SW 1271 (cell line): ENCODE measurements around the gene RAC2.

Experiments
- DNase-seq, 2 experiments: peaks; one replicate each; lab custom pipeline; 2025; lab: John Stamatoyannopoulos, UW

The RAC2 gene

DNA sequence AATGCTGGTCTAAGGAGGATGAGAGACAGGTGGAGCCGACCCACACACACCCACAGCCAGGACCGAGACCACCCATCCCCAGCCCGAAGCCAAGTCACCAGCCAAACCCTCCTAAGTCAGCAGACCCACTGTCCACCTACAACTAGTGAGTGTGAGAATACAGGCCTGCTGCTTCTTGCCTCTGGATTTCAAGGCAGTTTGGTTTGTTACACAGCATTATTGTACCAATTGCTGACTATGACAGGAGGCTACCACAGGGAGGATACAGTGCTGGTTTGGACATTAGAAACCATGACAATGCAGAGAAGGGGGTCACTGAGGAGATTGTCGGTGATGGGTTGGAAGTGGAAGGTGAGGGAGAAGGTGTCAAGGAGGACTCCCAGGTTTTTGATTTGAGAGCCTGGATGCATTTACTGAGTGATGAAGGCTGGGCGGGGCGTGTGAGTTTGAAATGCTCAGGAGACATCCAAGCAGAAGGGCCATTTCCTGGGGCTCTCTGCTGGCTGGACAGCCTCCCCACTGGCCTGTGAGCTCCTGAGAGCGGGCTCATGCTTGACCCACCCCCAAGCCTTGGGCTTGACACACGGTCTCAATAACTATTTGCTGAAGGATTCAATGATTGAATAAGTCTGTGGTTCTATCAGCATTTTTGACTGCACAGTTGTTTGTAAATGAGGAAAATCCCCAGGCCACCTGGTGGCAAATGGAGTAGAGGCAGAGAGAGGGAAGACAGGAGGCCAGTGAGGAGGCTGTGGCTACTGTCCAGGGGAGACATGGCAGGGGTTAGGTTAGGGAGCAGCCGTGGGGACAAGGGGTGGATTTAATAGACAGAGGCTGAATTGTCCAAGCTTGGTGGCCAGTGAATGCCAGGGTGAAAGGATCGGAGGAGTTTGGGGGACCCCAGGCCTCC is 22.4 kb downstream of the RAC2 start:
- DNase-seq = no peak

DNA sequence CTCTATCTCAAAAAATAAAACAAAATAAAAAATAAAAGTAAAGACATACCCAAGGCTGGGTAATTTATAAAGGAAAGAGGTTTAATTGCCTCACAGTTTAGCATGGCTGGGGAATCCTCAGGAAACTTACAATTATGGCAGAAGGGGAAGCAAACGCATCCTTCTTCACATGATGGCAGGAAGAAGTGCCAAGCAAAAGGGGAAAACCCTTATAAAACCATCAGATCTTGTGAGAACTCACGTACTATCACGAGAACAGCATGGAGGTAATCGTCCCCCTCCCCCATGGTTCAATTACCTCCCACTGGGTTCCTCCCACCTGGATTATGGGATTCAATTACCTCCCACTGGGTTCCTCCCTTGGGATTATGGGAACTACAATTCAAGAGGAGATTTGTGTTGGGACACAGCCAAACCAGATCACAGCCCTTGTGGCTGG is 23.5 kb downstream of the RAC2 start:
- DNase-seq = no peak

DNA sequence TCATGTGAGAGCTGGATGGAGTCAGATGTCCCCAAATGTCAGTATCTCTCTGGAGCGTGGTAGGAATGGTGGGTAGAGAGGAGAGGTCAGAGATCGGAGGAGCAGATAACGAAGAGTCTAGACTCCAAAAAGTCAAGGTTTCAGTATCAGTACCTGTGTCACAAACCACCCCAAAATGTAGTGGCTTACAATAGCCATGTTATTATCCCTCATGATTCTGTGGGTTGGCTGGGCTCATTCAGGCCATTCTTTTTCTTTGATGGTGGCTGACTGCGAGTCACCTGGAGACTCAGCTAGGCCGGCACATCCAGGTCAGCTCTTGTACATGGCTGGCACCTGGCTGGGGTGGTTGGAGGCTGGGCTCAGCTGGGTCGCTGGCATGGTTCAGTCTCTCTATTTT is 24.5 kb downstream of the RAC2 start:
- no peak for DNase-seq

DNA sequence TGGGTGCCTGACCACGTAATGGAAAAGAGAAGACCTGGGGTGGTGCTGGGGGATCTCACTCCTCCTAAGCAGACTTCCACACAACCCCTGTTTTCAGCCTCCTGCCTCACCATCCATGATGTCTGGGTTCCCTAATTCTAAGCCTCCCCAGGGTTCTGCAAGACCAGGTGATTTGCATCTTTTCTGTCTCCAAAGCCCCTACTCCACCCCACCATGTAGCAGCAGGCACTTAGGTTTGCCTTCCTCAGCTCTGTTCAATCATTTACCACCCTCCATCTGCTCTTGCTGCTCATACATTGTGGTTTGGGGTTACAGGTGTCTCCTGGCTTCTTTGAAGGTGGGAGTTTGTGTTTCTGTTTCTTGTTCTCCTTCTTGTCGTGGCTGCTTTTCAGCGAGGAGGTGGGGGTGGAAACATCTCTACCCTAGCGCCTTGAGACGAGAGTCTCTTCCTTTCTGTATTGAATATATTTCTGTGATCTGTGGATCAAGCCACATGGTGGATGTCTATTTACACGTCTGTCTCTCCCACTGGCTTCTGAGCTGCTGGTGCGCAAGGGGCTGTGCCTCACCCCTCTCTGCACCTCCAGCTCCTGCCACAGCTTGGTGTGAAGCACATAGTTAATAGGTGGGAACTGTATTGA is 25.2 kb downstream of the RAC2 start:
- DNase-seq = no peak

DNA sequence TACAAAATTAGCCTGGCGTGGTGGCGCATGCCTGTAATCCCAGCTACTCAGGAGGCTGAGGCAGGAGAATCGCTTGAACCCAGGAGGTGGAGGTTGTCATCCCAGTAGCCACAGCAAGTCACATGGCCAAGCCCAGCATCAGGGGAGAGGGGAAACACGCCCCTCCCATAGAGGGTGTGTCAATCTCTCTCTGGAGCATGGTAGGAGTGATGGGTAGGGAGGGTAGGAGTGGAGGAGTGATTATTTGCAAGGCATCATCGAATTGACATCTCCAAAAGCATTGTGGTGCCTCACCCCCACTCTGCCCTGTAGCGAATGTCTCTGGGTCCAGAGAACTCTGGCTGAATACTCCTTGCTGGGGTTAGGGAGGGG is 25.7 kb downstream of the RAC2 start:
- no peak for DNase-seq

DNA sequence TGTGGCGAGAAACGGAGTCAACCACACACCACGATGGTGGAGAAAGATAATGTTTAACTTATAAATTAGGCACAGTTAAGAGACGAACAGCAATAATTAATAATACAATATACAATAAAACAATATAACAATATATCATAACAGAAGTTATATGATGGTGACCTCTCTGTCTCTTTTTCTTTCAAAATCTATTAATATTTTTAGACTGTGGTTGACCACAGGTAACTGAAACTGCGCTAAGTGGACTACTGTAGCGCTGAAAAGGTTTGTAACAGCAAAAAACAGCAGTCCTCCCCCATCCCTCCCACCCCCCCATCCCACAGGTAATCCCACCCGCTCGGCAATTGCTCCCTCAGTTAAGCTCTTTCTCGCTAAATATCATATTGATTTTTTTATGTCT is 28.2 kb downstream of the RAC2 start:
- no peak for DNase-seq

DNA sequence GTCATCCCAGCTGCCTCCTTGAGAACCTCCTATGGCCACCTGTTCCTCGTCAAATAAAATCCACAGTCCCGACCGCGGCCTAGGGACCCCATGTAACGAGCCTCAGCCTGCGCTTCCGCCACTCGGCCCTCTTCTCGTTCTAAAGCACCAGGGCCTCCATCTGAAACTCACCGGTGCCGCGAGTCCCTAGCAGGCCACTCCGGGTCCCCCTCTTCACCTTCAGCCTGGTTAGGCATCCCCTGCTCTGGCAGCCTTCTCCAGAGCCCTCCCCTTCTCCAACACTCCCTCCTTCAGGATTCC is 29.4 kb downstream of the RAC2 start:
- DNase-seq = no peak

DNA sequence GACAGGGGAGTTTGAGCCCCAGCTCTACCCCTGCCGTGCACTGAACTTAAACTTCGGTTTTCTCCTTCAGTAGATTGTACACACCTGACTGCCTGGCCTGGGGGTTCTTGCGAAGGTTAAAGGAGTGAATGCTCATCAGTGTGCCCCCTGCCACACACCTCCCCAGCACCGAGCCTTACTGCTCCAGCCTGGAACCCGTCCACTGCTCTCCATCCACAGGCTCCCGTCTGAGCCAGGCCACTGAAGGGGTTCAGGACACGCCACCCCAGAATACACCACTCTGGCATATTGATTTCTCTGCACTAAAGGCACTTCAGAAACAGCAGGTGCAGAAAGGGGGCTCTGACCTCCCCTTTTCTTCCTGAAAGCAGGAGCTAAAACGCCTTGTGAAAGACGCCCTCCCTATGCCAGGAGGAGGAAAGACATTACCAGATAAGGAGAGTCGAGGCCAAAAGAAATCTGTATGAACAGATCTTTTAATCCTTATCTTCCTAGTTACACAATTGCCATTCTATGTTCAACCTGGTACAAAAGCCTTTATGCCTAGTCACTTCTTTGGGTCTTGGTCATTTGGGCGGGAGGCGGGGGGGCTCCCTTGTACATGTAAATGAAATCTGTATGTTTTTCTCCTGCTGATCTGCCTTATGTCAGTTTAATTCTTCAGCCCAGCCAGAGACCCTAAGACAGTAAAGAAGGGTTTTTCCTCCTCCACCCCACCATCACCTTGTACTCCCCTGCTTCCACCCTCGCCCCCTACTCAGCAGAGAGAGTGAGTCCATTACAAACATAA is 29.9 kb downstream of the RAC2 start:
- DNase-seq = no peak

DNA sequence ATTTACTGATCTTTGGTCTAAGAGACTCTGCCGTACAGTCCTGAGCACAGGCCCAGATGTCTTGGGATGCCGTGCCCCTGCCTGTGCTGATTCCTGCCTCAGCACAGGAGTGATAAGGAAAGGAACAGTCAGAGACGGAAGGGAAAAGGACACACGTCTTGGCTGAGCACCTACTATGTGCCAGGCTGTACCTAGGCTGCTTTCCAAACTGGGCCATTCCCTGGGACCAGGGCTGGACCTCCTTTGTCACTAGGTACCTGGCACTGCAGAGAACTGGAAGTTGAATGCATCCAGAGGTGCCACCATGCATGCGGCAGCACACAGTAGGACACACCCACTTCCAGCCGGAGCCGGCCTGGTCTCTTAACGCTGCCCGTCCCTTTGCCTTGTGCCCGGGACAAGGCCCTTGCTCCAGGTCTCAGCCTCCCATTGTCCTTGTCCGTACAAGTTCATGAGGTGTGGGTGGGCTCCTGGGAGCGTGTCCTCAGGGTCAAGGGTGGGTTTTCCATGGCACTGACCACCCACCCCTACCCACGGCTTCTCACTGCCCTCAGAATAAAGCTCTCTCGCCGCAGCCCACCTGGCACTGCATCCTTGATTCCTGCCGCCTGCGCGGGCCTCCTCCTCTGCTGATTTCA is 30.7 kb downstream of the RAC2 start:
- no peak for DNase-seq

DNA sequence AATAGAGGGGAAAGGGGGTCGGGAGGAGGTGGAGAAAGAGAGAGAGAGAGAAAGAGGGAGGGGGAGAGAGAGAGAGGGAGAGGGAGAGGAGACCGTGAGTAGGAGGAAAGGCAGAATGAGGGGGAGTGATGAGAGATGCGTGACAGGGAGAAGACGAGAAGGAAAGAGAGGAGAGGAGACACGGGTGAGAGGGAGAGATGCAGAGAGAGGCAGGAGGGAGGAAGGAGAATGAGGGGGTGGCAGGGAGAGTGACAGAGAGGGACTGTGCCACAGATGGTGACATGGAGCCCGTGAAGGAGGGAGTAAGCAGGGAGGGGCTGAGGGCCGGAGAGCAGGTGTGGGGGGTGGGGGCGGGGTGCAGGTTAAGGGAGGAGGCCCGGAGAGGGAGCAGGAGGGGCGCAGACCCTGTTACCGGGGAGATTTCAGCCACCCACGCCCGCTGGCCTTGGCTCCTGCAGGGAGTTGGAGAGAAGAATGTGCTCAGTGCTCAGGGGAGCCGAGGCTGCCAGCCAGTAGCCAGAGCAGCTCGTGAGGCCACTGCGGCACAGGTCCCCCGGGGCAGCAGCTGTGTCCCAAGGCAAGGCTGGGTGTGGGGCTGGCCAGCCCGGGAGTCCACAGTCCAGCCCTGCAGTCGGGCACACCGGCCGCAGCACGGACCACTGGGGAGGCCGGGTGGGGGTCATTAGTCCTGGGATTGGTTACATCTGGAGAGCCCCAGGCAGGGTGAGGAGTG is 31.7 kb downstream of the RAC2 start, which contains the start of gene SSTR3:
Gene SSTR3 (minus strand): TSS at position 304 of the 733 bp plus-strand sequence. CDS start 4,674 bp downstream, outside the sequence.
- no peak for DNase-seq

DNA sequence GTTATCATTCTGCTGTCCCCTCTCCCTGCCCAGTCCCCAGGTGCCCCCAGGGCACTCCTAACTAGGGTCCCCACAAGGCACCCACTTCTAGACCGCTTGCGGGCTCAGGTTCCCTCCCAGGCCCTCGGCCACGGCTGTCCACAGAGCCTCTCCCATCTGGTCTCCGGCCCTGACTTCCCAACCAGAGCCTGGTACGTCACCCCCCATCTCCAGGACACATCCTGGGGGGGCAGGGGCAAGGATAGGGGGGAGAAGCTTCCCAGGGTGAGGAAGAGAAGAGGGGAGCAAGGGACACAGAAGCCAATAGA is 32.2 kb downstream of the RAC2 start:
- DNase-seq = no peak

DNA sequence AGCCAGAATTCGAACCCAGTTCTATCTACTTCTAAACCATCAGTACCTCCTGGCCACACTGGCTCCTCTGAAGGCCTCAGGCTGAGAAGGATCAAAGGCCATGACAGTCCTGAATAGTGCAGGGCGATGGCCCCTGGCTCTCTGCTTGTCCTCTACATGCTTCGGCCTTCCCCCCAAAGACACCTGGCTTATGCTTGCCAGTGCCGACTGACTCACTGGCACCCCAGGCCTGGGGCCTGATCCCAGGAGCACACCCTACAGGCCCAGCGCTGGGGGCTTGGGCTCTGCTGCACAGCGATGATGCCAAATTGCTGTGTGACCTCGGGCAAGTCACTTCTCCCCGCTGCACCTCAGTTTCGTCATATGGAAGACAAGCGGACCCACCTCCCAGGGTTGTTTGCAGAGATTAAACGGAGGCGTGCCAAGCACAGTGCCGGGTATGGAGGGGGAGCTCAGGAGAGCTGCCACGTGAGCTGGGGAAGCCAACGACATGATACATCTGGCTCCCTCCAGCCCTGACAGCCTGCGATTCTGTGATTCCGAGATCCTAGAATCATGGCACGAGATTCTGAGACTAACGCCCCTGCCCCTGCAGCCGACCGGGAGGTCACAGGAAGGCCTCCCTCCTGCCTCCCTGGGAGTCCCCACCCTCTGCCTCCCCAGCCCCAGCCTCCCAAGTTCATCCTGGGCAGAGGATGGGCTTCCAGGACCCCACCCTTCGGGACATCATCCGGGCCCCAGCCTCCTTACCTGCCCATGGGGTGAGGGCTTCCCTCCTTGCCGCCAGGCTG is 32.8 kb downstream of the RAC2 start:
- DNase-seq = no peak

DNA sequence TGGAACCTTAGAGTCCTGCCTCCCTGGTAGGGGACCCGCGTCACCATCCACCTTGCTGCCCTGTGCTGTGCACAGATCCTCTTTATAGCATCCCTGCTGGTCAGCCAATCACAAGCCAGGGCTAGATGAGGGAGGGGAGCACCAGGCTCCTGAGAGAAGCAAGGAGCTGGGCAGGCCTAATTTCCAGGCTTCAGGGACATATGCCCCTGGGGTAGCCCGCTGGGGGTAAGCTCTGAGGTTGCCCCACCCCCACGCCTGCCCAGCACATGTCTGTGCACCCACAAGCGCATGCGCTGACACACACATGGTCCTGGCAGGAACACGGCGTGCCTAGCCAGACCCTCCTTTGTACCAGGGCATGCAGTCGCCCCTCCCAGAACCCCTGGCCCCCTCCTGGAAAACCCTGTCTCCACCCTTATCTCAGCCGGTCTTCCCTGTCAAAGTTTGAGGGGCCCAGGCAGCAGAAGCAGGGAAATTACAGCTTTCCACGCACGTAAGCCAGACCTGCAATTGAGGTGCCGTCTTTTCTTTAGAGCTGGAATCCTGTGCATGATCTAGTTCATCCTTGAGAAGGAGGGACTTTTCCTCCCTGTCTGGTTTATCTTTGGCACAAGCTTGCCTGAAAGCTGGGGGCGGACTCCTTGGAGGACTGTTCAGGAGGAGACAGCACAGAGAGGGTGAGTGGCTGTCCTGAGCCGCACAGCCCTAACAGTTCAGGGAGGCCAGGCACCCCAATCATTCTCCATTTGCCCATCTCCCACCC is 33.8 kb downstream of the RAC2 start:
- DNase-seq = no peak

DNA sequence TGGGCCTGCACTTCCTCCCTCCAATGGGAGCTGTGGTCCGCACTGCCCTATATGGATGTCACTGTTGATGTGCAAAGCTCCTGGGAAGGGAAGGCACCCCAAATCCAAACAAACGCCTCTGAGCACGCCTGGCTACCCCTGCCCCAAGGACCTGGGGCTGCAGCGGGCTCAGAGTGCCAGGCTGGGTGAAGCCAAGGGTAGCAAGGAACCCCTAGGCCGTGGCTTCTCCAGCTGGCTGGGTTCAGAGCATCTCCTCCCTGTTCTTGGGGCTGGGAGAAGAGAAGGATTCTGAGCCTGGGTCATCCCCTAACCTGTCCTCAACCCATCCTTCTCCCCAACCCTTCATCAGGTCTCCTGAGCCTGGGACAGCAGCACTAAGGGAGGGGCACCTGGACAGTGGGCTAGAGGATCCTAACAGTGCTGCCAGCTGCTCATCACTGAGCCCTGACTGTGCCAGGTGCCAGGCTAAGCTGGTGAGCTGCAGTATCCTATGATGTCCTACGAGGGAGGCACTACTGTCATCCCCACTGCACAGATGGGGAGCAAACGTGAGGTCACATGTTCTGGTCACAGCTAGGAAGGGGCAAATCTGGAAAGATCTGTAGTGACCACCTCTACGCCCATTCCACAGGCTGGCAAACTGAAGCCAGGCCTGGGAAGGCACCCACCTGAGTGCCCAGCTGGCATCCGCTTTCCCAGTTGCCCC is 34.8 kb downstream of the RAC2 start:
- no peak for DNase-seq

DNA sequence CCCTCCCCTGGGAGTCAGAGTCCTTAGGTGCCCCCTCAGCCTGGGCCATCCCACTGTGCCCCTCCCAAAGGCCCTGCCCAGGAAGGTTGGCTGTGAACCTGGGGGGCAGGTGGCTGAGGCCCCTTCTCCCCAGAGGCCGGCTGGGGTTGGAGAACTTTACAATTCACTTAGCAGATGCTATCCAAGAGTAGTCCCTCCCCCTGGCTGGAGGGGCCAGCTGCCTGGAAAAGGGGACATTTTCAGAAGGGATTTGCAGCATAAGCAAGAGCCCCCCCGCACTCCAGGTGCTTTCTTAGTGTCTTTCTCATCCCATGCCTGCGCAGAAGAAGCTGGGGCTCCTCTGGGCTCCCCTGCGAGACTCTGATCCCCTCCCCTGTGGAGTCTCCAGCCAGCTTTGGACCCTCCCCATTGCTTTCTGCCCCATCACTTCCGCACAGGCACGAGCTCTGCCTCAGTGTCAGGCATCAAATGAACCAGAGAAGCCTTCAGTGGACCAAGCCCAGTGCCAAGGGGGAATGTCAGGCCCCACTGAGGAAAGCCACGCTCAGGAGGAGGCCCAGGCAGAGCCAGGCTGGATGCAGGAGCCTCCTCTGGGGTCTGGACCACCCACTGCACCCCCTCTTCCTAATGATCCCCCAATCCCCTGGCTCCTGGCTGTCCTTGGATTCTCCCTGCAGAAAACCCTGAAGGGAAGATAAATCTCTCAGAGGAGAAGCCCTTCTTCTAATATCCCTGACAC is 35.5 kb downstream of the RAC2 start:
- no peak for DNase-seq

DNA sequence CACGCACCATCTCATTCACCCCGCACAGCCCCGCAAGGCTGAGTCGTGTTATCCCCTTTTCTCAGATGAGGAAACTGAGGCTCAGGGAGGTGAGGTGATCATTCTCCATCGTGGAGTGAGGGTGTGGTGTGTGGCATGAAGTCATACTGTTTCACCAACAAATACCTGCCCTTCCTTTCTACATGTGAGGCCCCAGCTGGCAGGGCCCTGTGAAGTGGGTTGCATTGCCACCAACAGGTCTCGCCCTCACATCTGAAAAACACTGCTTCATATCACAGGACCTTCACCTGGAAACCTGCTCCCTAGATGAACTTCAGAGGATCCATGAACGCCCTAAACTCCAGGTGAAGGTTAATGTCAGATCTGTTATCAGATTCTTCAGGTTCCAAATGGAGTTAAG is 36.1 kb downstream of the RAC2 start:
- no peak for DNase-seq

DNA sequence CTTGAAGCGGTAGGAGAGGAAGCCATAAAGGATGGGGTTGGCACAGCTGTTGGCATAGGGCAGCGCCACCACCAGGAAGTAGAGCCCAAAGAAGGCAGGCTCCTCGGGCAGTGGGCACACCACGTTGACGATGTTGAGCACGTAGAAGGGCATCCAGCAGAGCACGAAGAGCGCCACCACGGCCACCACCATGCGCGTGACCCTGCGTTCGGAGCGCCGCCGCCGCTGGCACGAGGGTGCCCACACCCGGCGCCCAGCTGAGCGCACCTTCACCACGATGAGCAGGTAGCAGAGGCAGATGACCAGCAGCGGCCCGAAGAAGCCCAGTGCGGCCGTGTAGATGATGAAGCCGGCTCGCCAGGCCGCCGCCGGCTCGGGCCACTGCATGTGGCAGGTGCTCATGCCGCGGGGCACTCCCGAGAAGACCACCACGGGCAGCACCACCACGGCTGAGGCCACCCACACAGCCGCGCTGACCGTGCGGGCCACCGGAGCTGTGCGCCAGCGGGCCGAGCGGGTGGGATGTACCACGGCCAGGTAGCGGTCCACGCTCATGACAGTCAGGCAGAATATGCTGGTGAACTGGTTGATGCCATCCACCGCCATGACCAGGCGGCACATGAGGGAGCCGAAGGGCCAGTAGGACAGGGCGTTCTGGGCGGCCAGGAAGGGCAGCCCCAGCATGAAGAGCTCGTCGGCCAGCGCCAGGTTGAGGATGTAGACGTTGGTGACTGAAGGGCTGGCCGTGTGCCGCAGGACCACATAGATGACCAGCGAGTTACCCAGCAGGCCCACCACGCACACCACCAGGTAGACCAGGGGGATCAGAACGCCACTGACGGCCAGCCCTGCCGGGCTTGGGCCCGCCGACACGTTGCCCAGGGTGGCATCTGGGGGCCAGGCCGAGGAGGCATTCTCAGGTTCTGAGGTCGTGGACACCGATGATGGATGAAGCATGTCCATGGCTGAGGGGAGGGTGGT is 36.9 kb downstream of the RAC2 start:
- no peak for DNase-seq
